Stimulated activated CD4-positive, alpha-beta T cell treated with anti-CD3 and anti-CD28 coated beads, Interleukin-1b, Interleukin-23, amount 100 ng/mL, for 4 hours (primary cell): ENCODE data around the gene CAMK1D.
A peak's percentile ranks its signal among the peaks of the same experiment; 100 is the strongest.
"Not testable (repeated sequence)": the region's sequence is repeated elsewhere in the genome, so short reads cannot be mapped to it uniquely, and the experiment has no call there.

Experiments
- DNase-seq, 2 donors: peaks; one replicate each; pipeline ENCODE4 v3.0.0-alpha.2; 2020; ENCODE audit warnings: low read depth in 2 of 2

CAMK1D gene

GRCh38 chr10:12720217-12720981 is 371.1 kb downstream of the CAMK1D start:
- DNase-seq = peak in 1 of 2 donors; percentile 18

GRCh38 chr10:12721334-12721733 is 372.0 kb downstream of the CAMK1D start:
- no peak for DNase-seq

GRCh38 chr10:12723220-12723619 is 373.9 kb downstream of the CAMK1D start:
- no peak for DNase-seq

GRCh38 chr10:12724807-12725579 is 375.6 kb downstream of the CAMK1D start:
- DNase-seq = no peak

GRCh38 chr10:12725580-12725888 is 376.2 kb downstream of the CAMK1D start:
- not testable (repeated sequence) for DNase-seq

- no peak for DNase-seq
These were observed 377.9 kb downstream of the CAMK1D start for GRCh38 chr10:12726971-12727831.

- DNase-seq = no peak
These were observed 378.5 kb downstream of the CAMK1D start for GRCh38 chr10:12727832-12728215.

GRCh38 chr10:12728494-12728893 is 379.1 kb downstream of the CAMK1D start:
- DNase-seq = no peak

GRCh38 chr10:12729885-12730284 is 380.5 kb downstream of the CAMK1D start:
- DNase-seq = no peak

- DNase-seq = no peak
These were observed 381.6 kb downstream of the CAMK1D start for GRCh38 chr10:12730809-12731519.

- no peak for DNase-seq
These were observed 383.9 kb downstream of the CAMK1D start for GRCh38 chr10:12733271-12733670.

GRCh38 chr10:12735843-12736462 is 386.6 kb downstream of the CAMK1D start:
- no peak for DNase-seq

- no peak for DNase-seq
These were observed 391.5 kb downstream of the CAMK1D start for GRCh38 chr10:12740813-12741212.

GRCh38 chr10:12741360-12741804 is 392.0 kb downstream of the CAMK1D start:
- DNase-seq = no peak

- DNase-seq = no peak
These were observed 393.4 kb downstream of the CAMK1D start for GRCh38 chr10:12742771-12743170.

- not testable (repeated sequence) for DNase-seq
These were observed 394.1 kb downstream of the CAMK1D start for GRCh38 chr10:12743466-12743865.

GRCh38 chr10:12743941-12744340 is 394.6 kb downstream of the CAMK1D start:
- no peak for DNase-seq

- no peak for DNase-seq
These were observed 398.8 kb downstream of the CAMK1D start for GRCh38 chr10:12748186-12748585.

- DNase-seq = no peak
These were observed 400.6 kb downstream of the CAMK1D start for GRCh38 chr10:12749760-12750478.

GRCh38 chr10:12750526-12751201 is 401.3 kb downstream of the CAMK1D start:
- DNase-seq = no peak
